Measurements from ENCODE around the gene RACK1. TPM values are rescaled to one million over a fixed set of nuclear protein-coding genes. Genes with fewer than 3 reads are reported as not detected.

Gene RACK1
- total and polyA plus RNA-seq, 2 of the 13 experiments (the other 11 are each of a cell fraction or from before 2014, with no cell fraction given), result 2,514 to 6,141 TPM

DNA sequence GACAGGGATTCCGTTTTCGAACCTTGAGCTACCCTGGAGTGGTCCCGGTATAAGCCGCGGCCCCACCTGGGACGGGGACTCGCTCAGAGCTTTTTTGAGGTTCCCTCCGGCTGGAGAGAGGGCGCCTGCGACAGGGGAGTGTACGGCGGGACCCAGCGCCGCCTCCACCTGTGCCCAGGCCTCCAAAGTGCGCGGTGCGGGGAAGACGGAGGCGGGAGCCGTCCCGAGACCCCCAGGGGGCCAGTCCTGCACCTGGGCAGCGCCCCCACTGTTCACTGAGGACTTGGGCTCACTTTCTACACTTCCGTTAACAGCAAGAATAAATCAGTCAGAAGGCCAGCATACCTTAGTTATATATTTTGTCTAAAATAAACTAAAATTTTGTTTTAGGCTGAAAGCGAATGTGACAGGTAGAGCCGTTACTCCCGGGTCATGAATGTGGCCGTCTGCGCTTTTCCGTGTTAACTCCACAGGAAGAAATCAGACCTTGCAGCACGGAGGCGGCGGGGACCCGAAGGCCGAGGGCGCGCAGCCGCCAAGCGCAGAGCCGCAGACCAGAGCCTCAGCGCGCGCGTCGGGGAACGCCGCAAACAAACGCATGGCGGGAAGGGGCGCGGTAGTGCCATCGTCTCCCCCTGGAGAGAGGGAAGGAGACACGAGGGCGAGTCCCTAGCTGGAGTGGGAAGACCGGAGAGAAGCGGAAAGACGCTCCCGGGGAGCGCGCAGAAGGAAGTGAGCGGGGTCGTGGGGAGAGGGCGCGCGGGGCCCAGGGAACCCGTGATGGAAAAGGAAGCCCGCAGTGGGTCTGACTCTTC lies 52.8 kb downstream of the RACK1 start (continued):
- peak; percentile 5; the same call in 1 of the 2 replicates for TF ChIP-seq NRL (CRISPR knock-in tag; IDR thresholded peaks at IDR 0.05; ENCODE audit: borderline replicate concordance)
- peak; percentile 66 for TF ChIP-seq PHF8 (CRISPR knock-in tag; IDR thresholded peaks at IDR 0.05)
- TF ChIP-seq, protein P1, sequence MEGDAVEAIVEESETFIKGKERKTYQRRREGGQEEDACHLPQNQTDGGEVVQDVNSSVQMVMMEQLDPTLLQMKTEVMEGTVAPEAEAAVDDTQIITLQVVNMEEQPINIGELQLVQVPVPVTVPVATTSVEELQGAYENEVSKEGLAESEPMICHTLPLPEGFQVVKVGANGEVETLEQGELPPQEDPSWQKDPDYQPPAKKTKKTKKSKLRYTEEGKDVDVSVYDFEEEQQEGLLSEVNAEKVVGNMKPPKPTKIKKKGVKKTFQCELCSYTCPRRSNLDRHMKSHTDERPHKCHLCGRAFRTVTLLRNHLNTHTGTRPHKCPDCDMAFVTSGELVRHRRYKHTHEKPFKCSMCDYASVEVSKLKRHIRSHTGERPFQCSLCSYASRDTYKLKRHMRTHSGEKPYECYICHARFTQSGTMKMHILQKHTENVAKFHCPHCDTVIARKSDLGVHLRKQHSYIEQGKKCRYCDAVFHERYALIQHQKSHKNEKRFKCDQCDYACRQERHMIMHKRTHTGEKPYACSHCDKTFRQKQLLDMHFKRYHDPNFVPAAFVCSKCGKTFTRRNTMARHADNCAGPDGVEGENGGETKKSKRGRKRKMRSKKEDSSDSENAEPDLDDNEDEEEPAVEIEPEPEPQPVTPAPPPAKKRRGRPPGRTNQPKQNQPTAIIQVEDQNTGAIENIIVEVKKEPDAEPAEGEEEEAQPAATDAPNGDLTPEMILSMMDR (CRISPR knock-in tag; IDR thresholded peaks at IDR 0.05), result peak; percentile 46
- TF ChIP-seq DR1 (CRISPR knock-in tag; IDR thresholded peaks at IDR 0.05), result no peak
- peak; percentile 28; the same call in 1 of the 2 replicates for TF ChIP-seq NFKB2 (CRISPR knock-in tag; IDR thresholded peaks at IDR 0.05; ENCODE audit: borderline replicate concordance)
- no peak for TF ChIP-seq MAZ (IDR thresholded peaks at IDR 0.05; ENCODE audit: borderline replicate concordance, low read depth, low read length)
- TF ChIP-seq MAZ (CRISPR knock-in tag; IDR thresholded peaks at IDR 0.05; ENCODE audit: low read depth), result 0 out of 2 replicates have a peak, but pooled peaks have one; percentile 10
- TF ChIP-seq, protein P2, sequence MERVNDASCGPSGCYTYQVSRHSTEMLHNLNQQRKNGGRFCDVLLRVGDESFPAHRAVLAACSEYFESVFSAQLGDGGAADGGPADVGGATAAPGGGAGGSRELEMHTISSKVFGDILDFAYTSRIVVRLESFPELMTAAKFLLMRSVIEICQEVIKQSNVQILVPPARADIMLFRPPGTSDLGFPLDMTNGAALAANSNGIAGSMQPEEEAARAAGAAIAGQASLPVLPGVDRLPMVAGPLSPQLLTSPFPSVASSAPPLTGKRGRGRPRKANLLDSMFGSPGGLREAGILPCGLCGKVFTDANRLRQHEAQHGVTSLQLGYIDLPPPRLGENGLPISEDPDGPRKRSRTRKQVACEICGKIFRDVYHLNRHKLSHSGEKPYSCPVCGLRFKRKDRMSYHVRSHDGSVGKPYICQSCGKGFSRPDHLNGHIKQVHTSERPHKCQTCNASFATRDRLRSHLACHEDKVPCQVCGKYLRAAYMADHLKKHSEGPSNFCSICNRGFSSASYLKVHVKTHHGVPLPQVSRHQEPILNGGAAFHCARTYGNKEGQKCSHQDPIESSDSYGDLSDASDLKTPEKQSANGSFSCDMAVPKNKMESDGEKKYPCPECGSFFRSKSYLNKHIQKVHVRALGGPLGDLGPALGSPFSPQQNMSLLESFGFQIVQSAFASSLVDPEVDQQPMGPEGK (CRISPR knock-in tag; IDR thresholded peaks at IDR 0.05), result peak; percentile 78
- TF ChIP-seq SP1 (IDR thresholded peaks at IDR 0.05), result no peak
- TF ChIP-seq SP1 (CRISPR knock-in tag; IDR thresholded peaks at IDR 0.05), result no peak
- 0 out of 2 replicates have a peak, but pooled peaks have one; percentile 85 for TF ChIP-seq ZNF138 (CRISPR knock-in tag; IDR thresholded peaks at IDR 0.05; ENCODE audit: low read depth)
- TF ChIP-seq, protein P3, sequence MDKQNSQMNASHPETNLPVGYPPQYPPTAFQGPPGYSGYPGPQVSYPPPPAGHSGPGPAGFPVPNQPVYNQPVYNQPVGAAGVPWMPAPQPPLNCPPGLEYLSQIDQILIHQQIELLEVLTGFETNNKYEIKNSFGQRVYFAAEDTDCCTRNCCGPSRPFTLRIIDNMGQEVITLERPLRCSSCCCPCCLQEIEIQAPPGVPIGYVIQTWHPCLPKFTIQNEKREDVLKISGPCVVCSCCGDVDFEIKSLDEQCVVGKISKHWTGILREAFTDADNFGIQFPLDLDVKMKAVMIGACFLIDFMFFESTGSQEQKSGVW (CRISPR knock-in tag; IDR thresholded peaks at IDR 0.05; ENCODE audit: borderline replicate concordance), result peak; percentile 35; the same call in 1 of the 2 replicates
- TF ChIP-seq ZNF329 (CRISPR knock-in tag; IDR thresholded peaks at IDR 0.05; ENCODE audit: low read depth), result no peak
- TF ChIP-seq SP140L (CRISPR knock-in tag; IDR thresholded peaks at IDR 0.05; ENCODE audit: borderline replicate concordance), result no peak
- peak; percentile 61 for TF ChIP-seq RBM39 (IDR thresholded peaks at IDR 0.05; ENCODE audit: low read depth, low read length, poor library complexity, severe bottlenecking)
- 0 out of 2 replicates have a peak, but pooled peaks have one; percentile 64 for TF ChIP-seq MTF1 (CRISPR knock-in tag; IDR thresholded peaks at IDR 0.05)
- peak; percentile 27 for TF ChIP-seq U2AF1 (optimal IDR thresholded peaks at IDR 0.05; ENCODE audit: low read depth, low read length)
- TF ChIP-seq, protein P4, sequence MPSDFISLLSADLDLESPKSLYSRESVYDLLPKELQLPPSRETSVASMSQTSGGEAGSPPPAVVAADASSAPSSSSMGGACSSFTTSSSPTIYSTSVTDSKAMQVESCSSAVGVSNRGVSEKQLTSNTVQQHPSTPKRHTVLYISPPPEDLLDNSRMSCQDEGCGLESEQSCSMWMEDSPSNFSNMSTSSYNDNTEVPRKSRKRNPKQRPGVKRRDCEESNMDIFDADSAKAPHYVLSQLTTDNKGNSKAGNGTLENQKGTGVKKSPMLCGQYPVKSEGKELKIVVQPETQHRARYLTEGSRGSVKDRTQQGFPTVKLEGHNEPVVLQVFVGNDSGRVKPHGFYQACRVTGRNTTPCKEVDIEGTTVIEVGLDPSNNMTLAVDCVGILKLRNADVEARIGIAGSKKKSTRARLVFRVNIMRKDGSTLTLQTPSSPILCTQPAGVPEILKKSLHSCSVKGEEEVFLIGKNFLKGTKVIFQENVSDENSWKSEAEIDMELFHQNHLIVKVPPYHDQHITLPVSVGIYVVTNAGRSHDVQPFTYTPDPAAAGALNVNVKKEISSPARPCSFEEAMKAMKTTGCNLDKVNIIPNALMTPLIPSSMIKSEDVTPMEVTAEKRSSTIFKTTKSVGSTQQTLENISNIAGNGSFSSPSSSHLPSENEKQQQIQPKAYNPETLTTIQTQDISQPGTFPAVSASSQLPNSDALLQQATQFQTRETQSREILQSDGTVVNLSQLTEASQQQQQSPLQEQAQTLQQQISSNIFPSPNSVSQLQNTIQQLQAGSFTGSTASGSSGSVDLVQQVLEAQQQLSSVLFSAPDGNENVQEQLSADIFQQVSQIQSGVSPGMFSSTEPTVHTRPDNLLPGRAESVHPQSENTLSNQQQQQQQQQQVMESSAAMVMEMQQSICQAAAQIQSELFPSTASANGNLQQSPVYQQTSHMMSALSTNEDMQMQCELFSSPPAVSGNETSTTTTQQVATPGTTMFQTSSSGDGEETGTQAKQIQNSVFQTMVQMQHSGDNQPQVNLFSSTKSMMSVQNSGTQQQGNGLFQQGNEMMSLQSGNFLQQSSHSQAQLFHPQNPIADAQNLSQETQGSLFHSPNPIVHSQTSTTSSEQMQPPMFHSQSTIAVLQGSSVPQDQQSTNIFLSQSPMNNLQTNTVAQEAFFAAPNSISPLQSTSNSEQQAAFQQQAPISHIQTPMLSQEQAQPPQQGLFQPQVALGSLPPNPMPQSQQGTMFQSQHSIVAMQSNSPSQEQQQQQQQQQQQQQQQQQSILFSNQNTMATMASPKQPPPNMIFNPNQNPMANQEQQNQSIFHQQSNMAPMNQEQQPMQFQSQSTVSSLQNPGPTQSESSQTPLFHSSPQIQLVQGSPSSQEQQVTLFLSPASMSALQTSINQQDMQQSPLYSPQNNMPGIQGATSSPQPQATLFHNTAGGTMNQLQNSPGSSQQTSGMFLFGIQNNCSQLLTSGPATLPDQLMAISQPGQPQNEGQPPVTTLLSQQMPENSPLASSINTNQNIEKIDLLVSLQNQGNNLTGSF (CRISPR knock-in tag; IDR thresholded peaks at IDR 0.05), result 0 out of 2 replicates have a peak, but pooled peaks have one; percentile 40

All from HepG2 (cell line).